ENCODE data around the gene PCSK5.
A peak's percentile ranks its signal among the peaks of the same experiment; 100 is the strongest.
"Not testable (repeated sequence)": the region's sequence is repeated elsewhere in the genome, so short reads cannot be mapped to it uniquely, and the experiment has no call there.

Gene PCSK5

GRCh38 chr9:76298521-76299144 is 408.2 kb downstream of the PCSK5 start:
- H3K4me3 ChIP-seq (ENCODE audit: low read depth, low read length), result no peak overlapping the region
- TF ChIP-seq, protein P1, sequence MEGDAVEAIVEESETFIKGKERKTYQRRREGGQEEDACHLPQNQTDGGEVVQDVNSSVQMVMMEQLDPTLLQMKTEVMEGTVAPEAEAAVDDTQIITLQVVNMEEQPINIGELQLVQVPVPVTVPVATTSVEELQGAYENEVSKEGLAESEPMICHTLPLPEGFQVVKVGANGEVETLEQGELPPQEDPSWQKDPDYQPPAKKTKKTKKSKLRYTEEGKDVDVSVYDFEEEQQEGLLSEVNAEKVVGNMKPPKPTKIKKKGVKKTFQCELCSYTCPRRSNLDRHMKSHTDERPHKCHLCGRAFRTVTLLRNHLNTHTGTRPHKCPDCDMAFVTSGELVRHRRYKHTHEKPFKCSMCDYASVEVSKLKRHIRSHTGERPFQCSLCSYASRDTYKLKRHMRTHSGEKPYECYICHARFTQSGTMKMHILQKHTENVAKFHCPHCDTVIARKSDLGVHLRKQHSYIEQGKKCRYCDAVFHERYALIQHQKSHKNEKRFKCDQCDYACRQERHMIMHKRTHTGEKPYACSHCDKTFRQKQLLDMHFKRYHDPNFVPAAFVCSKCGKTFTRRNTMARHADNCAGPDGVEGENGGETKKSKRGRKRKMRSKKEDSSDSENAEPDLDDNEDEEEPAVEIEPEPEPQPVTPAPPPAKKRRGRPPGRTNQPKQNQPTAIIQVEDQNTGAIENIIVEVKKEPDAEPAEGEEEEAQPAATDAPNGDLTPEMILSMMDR (IDR thresholded peaks at IDR 0.05; ENCODE audit: low read depth, low read length, missing control alignments), result no peak
- no peak for DNase-seq (ENCODE audit: low read depth)

GRCh38 chr9:76302543-76302942 is 412.1 kb downstream of the PCSK5 start:
- TF ChIP-seq, protein P1 (IDR thresholded peaks at IDR 0.05; ENCODE audit: low read depth, low read length, missing control alignments), result no peak
- H3K4me3 ChIP-seq (ENCODE audit: low read depth, low read length), result no peak overlapping the region
- DNase-seq (ENCODE audit: low read depth), result no peak

GRCh38 chr9:76302947-76303550 is 412.6 kb downstream of the PCSK5 start:
- TF ChIP-seq, protein P1 (IDR thresholded peaks at IDR 0.05; ENCODE audit: low read depth, low read length, missing control alignments), result peak; percentile 46
- DNase-seq (ENCODE audit: low read depth), result peak; percentile 15
- no peak overlapping the region for H3K4me3 ChIP-seq (ENCODE audit: low read depth, low read length)

GRCh38 chr9:76307047-76307446 is 416.6 kb downstream of the PCSK5 start:
- not testable (repeated sequence) for H3K4me3 ChIP-seq (ENCODE audit: low read depth, low read length); DNase-seq (ENCODE audit: low read depth)

- TF ChIP-seq, protein P1 (IDR thresholded peaks at IDR 0.05; ENCODE audit: low read depth, low read length, missing control alignments), result no peak
- DNase-seq (ENCODE audit: low read depth), result no peak
- H3K4me3 ChIP-seq (ENCODE audit: low read depth, low read length), result no peak overlapping the region
Observed at GRCh38 chr9:76310577-76310976, 420.1 kb downstream of the PCSK5 start.

DNA sequence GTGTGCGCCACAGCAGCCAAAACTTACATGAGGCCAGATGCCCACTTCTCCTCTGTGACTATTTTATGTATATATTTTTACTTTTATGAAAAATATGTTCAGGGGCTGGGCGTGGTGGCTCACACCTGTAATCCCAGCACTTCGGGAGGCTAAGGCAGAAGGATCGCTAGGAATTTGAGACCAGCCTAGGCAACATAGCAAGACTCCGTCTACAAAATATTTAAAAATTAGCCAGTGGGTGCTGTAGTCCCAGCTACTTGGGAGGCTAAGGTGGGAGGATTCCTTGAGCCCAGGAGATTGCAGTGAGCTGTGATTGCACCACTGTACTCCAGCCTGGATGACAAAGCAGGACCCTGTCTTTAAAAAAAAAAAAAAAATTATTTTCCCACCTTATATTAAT is 420.5 kb downstream of the PCSK5 start:
- no peak for DNase-seq (ENCODE audit: low read depth)
- TF ChIP-seq, protein P1 (IDR thresholded peaks at IDR 0.05; ENCODE audit: low read depth, low read length, missing control alignments), result no peak
- H3K4me3 ChIP-seq (ENCODE audit: low read depth, low read length), result no peak overlapping the region

GRCh38 chr9:76311537-76311936 is 421.1 kb downstream of the PCSK5 start:
- DNase-seq (ENCODE audit: low read depth), result no peak
- H3K4me3 ChIP-seq (ENCODE audit: low read depth, low read length), result no peak overlapping the region
- TF ChIP-seq, protein P1 (IDR thresholded peaks at IDR 0.05; ENCODE audit: low read depth, low read length, missing control alignments), result no peak
